HEK293T (cell line): ENCODE data around the gene PLGRKT.
"Not testable (repeated sequence)": the region's sequence is repeated elsewhere in the genome, so short reads cannot be mapped to it uniquely, and the experiment has no call there.

ENCODE experiments used
- CTCF ChIA-PET: fragments of 350-600 bp; formaldehyde crosslinking; extraction: SDS; loops from one replicate; lab custom pipeline; 2021; ENCODE audit warnings: antibody characterized with exemption, inconsistent platforms; lab: Yijun Ruan, JAX
- POLR2A ChIA-PET: fragments of 350-600 bp; formaldehyde crosslinking; extraction: SDS; loops from one replicate; lab custom pipeline; 2020; ENCODE audit warnings: antibody characterized with exemption, inconsistent platforms; lab: Yijun Ruan, JAX
- DNase-seq: peaks from one replicate; pipeline ENCODE4 v3.0.0; 2012; ENCODE audit warnings: mixed read lengths; ENCODE audit errors: extremely low spot score
- ARNT ChIP-seq: fragments of 450-650 bp; IDR thresholded peaks from 2 replicates; pipeline ENCODE4 v1.6.1; 2017; ENCODE audit warnings: mild to moderate bottlenecking
- BHLHE40 ChIP-seq: fragments of 450-650 bp; IDR thresholded peaks from 2 replicates; pipeline ENCODE4 v1.6.1; 2016; ENCODE audit warnings: mild to moderate bottlenecking, moderate library complexity, borderline replicate concordance
- CTBP1 ChIP-seq: fragments of 450-650 bp; IDR thresholded peaks from 2 replicates; pipeline ENCODE4 v1.6.1; 2016; ENCODE audit warnings: borderline replicate concordance
- ELF4 ChIP-seq: fragments of 450-650 bp; IDR thresholded peaks from 2 replicates; pipeline ENCODE4 v1.6.1; 2017; ENCODE audit warnings: antibody characterized with exemption
- FOXA1 ChIP-seq: fragments of 450-650 bp; IDR thresholded peaks from 2 replicates; pipeline ENCODE4 v1.6.1; 2016; ENCODE audit warnings: mild to moderate bottlenecking
- FOXK2 ChIP-seq: fragments of 450-650 bp; IDR thresholded peaks from 2 replicates; pipeline ENCODE4 v1.6.1; 2016; ENCODE audit warnings: mild to moderate bottlenecking
- FOXM1 ChIP-seq: fragments of 450-650 bp; IDR thresholded peaks from 2 replicates; pipeline ENCODE4 v1.6.1; 2017; ENCODE audit warnings: mild to moderate bottlenecking, borderline replicate concordance
- HDGF ChIP-seq: fragments of 450-650 bp; IDR thresholded peaks from 2 replicates; pipeline ENCODE4 v1.6.1; 2017; ENCODE audit warnings: antibody characterized with exemption, borderline replicate concordance
- L3MBTL2 ChIP-seq: fragments of 450-650 bp; conservative IDR thresholded peaks from 2 replicates; pipeline ENCODE4 v1.6.1; 2016; ENCODE audit warnings: mild to moderate bottlenecking
- LEF1 ChIP-seq: fragments of 450-650 bp; IDR thresholded peaks from 2 replicates; pipeline ENCODE4 v1.6.1; 2017; ENCODE audit warnings: mild to moderate bottlenecking, borderline replicate concordance
- NFRKB ChIP-seq: fragments of 450-650 bp; IDR thresholded peaks from 2 replicates; pipeline ENCODE4 v1.6.1; 2016; ENCODE audit warnings: mild to moderate bottlenecking, moderate library complexity
- SP1 ChIP-seq: fragments of 450-650 bp; IDR thresholded peaks from 2 replicates; pipeline ENCODE4 v1.6.1; 2017
- SUZ12 ChIP-seq: fragments of 450-650 bp; IDR thresholded peaks from 2 replicates; pipeline ENCODE4 v1.6.1; 2016; ENCODE audit warnings: mild to moderate bottlenecking
- TARDBP ChIP-seq: fragments of 450-650 bp; IDR thresholded peaks from 2 replicates; pipeline ENCODE4 v1.6.1; 2016
- ZNF384 ChIP-seq: fragments of 450-650 bp; IDR thresholded peaks from 2 replicates; pipeline ENCODE4 v1.6.1; 2016
- TF ChIP-seq, protein P1 (sequence below): fragments of 450-650 bp; IDR thresholded peaks from 2 replicates; pipeline ENCODE4 v1.6.1; 2016

PLGRKT gene

DNA sequence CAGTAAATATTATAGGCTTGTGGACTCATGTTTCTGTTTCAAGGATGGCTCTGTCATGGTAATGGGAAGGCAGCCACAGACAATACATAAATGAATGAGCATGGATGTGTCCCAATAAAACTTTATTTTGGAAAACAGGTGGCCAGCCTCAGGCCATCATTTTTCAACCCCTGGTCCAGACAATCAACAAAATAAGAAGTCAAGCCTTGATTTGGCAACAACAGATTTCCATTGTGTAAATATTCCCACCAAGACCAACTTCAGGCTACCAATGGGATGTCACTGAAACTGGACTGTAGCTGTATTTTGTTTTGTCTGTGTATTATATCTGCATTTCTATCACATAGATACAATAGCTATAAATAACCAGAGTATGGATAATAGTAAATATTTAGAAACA lies 77.4 kb downstream of the PLGRKT start:
- ChIA-PET POLR2A (no interaction called here), CTCF (no interaction called here)
- DNase-seq: no peak
- TF ChIP-seq ARNT: no peak
- no peak for TF ChIP-seq L3MBTL2
- no peak for TF ChIP-seq LEF1
- TF ChIP-seq CTBP1: no peak
- TF ChIP-seq ELF4: no peak
- no peak for TF ChIP-seq FOXA1
- TF ChIP-seq FOXM1: no peak
- TF ChIP-seq, protein P1, sequence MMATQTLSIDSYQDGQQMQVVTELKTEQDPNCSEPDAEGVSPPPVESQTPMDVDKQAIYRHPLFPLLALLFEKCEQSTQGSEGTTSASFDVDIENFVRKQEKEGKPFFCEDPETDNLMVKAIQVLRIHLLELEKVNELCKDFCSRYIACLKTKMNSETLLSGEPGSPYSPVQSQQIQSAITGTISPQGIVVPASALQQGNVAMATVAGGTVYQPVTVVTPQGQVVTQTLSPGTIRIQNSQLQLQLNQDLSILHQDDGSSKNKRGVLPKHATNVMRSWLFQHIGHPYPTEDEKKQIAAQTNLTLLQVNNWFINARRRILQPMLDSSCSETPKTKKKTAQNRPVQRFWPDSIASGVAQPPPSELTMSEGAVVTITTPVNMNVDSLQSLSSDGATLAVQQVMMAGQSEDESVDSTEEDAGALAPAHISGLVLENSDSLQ: no peak

DNA sequence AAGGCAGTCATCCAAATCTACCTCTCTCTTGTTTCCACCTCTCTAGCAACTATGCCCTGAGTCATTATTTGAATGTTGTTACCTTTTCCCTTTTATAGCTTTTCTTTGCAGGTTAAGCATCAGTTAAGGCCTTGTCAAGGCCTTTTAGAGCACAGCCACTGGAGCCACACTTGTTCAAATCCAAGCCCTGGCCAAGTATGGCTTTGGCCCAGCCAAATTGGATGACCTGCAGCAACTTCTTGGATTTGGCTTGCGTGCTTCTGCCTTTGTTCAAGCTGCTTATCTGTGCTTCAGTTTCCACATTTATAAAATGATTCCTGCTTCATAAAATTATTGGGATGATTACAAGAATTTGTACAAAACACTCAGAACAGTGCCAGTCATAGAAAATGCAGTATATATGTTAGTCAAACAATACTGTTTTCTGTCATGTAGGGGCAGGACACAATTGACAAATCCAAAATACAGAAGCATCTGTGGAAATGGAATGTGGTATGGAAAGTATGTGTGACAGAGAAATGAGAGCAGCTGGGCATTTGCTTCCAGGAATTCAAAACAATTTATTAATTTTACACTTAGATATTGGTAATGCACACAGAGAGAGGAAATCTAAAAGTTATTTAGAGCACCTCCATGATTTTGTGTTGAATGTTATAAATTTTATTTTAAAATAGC lies 80.2 kb downstream of the PLGRKT start:
- CTCF ChIA-PET: no interaction called here
- POLR2A ChIA-PET: no interaction called here
- no peak for TF ChIP-seq FOXK2
- no peak for TF ChIP-seq SP1
- TF ChIP-seq BHLHE40: no peak
- TF ChIP-seq FOXM1: no peak
- no peak for TF ChIP-seq LEF1
- TF ChIP-seq HDGF: no peak
- DNase-seq: no peak

DNA sequence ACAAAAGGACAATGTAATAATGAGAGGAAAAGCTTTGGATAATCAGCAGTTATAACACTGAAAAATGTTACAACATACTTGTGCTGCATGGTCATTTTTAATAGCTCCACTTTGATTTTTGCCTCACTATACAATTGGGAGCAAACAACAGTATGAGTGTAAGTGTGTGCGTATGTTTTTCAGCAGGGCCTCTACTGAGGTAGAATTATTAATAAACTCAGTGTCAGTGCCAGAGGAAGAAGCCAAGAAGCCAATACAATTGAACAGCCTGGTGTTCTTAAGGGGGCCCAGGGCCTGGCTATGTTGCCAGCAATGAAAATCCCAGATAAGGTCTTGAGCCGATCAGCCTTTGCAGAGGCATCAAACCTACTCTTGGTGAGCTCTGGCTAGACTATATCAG lies 81.9 kb downstream of the PLGRKT start:
- ChIA-PET POLR2A (no interaction called here), CTCF (no interaction called here)
- no peak for DNase-seq
- TF ChIP-seq L3MBTL2 (no peak), SP1 (no peak), SUZ12 (no peak), HDGF (no peak), ELF4 (no peak), FOXK2 (no peak)

DNA sequence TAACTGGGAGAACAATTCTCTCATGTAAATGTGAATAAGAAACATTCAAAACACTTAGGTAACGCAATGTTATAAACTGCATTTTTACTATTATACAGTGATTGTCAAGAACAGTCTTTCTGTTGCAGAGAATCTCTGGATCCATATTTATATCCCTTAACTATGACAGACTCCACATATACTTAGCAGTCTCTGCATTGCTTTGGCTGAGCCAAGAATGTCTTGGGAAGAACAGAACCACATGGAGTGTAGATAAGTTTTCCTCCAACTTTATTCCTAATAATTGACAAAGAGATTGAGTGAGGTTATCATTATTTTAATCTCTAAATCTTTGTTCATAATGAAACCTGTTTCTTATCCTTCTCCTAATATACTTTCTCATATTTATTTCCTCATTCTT lies 82.5 kb downstream of the PLGRKT start:
- TF ChIP-seq ZNF384 (no peak), SP1 (no peak), FOXK2 (no peak), BHLHE40 (no peak), HDGF (no peak), SUZ12 (no peak), FOXM1 (no peak), NFRKB (no peak), ELF4 (no peak), L3MBTL2 (no peak), TARDBP (no peak), LEF1 (no peak), ARNT (no peak), FOXA1 (no peak)
- TF ChIP-seq, protein P1: no peak
- CTCF ChIA-PET: no interaction called here
- POLR2A ChIA-PET: no interaction called here
- DNase-seq: no peak

DNA sequence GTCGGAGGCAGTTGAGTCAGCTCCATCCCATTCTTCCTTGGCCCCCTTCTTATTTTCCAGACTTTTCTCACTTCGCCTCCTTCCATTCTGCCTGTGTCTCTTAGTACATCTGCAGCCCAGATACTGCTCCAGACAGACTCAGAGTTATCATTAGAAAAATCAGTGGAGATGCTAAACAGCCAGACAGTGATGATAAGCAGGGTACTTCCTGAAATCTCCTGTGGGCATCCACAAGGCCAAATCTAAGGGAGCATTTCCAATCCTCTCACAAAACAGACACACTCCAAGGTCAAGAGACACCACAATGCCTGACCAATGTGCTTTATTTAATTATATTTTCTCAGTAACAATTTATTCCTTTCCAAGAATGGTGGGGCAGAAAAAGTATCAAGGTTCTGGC lies 83.5 kb downstream of the PLGRKT start:
- POLR2A ChIA-PET: no interaction called here
- DNase-seq: no peak
- CTCF ChIA-PET: no interaction called here
- no peak for TF ChIP-seq CTBP1
- TF ChIP-seq FOXK2: no peak
- no peak for TF ChIP-seq HDGF
- no peak for TF ChIP-seq SP1
- TF ChIP-seq FOXM1: no peak
- TF ChIP-seq L3MBTL2: no peak
- no peak for TF ChIP-seq BHLHE40
- TF ChIP-seq, protein P1: no peak
- TF ChIP-seq TARDBP: no peak
- no peak for TF ChIP-seq NFRKB
- TF ChIP-seq ZNF384: no peak
- no peak for TF ChIP-seq LEF1
- TF ChIP-seq FOXA1: no peak
- TF ChIP-seq SUZ12: no peak
- no peak for TF ChIP-seq ELF4
- TF ChIP-seq ARNT: no peak

DNA sequence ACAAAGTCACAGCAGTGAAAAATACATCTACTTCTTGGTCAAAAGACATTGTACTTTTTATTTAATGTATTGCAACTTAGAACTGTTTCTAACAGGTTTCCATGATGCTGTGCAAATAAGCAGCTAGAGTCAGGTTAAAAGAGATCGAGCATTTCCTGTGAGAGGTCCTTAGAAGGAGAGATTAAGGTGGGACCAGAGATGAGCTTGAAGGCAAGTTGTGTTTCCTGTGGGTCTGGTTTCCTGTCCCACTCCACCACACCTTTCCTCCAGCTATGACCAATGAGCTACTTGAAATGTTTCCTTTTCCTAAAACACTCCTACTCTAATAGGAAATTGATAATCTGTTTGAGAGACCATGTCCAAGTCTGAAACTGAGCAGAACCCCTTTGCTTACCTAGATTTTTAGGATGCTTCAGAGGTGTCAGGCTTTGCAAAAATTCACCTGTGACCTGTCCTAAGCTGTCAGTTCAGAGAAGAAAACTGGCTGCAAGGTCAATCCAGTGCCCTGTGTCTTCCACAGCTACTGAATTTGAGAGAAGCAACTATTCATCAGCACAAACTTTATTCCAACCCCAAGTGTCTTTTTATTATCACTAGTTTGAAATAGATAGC lies 85.0 kb downstream of the PLGRKT start:
- TF ChIP-seq, protein P1: no peak
- TF ChIP-seq SUZ12 (no peak), LEF1 (no peak), HDGF (no peak), CTBP1 (no peak), BHLHE40 (no peak), L3MBTL2 (no peak), ARNT (no peak), FOXK2 (no peak), FOXA1 (no peak), ZNF384 (no peak), ELF4 (no peak), NFRKB (no peak), SP1 (no peak), FOXM1 (no peak), TARDBP (no peak)
- POLR2A ChIA-PET: no interaction called here
- no peak for DNase-seq
- CTCF ChIA-PET: no interaction called here

DNA sequence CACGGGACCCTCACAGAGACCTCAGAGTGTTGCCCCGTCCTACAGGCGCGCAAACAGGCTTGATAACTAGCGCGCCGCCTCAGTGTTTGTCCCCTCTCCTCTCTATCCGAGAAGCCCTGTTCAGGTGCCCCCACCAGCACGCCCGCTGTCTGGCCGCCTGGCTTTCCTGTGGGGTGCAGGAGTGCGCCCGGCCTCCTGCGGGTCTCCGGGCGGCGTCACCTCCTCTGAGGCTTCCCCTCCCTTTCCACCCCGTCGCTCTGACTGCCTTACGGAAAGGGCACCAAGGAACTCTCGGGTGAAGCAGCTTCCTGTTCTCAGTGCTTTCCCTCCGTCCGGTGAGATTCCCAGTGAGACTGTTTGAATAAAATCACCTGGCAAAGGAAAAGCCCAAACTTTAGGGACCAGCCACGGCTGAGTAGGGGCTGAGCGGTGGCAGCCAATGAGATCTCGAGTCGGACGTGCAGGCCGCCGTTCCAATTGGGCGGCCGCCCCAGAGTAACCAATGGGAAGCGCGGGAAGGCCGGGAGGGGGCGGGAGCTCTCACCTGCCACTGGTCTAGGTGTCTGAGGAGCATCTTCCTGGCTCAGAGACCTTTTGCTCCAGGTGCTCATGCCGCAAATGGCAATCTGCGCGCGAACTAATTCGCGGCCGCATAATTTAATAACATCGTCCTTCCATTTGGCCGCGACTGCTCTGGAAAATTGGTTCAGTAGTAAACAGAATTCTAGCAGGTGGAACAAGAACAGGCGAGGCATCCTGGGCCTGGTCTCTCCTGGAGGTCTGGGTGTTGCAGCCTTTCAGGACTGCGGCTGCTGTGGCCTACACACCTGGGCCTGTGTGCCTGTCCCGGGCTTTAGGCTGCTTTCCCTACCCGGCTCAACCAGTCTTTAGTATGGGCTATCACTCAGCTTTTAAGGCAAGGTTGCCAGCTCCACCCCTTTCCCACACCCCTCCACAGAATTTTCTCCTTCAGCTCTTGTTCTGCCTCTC lies 98.4 kb downstream of the PLGRKT start, which contains the start of gene RLN1:
TSS of gene RLN1 (minus strand) at position 885 of the 990 bp plus-strand sequence. CDS start at position 755, 130 bp downstream.
- POLR2A ChIA-PET, CTCF ChIA-PET, DNase-seq: not testable (repeated sequence)
